SK-N-SH treated with all-trans-retinoic acid at 6 μM for 48 hours (cell line): Measurements from ENCODE around the gene POU6F2.

Experiments
- ARNTL ChIP-seq: fragments of 450-650 bp; formaldehyde crosslinking; IDR thresholded peaks from 2 replicates; pipeline ENCODE4 v1.5.0; 2020; ENCODE audit warnings: low read depth, mild to moderate bottlenecking, moderate library complexity, borderline replicate concordance
- BACH2 ChIP-seq: fragments of 250-450 bp; sonication (Bioruptor Pico); IDR thresholded peaks from 2 replicates; pipeline ENCODE4 v1.9.0; 2021; ENCODE audit warnings: mild to moderate bottlenecking, borderline replicate concordance
- GLIS3 ChIP-seq: fragments of 250-450 bp; sonication (Bioruptor Pico); IDR thresholded peaks from 2 replicates; pipeline ENCODE4 v1.5.0; 2020; ENCODE audit warnings: mild to moderate bottlenecking, moderate library complexity
- ISL1 ChIP-seq: fragments of 250-450 bp; sonication (Bioruptor Pico); IDR thresholded peaks from 2 replicates; pipeline ENCODE4 v2.1.2; 2022; ENCODE audit warnings: mild to moderate bottlenecking, moderate library complexity
- OSR1 ChIP-seq: fragments of 250-450 bp; sonication (Bioruptor Pico); IDR thresholded peaks from 2 replicates; pipeline ENCODE4 v1.8.0; 2022; ENCODE audit warnings: moderate library complexity, mild to moderate bottlenecking, inconsistent platforms
- RARB ChIP-seq: fragments of 250-450 bp; sonication (Bioruptor Pico); IDR thresholded peaks from 2 replicates; pipeline ENCODE4 v1.8.0; 2021; ENCODE audit warnings: mild to moderate bottlenecking, moderate library complexity
- TCF4 ChIP-seq: fragments of 250-450 bp; sonication (Bioruptor Pico); IDR thresholded peaks from 2 replicates; pipeline ENCODE4 v1.8.0; 2021; ENCODE audit warnings: mild to moderate bottlenecking, moderate library complexity, borderline replicate concordance
- TOX ChIP-seq: fragments of 250-450 bp; sonication (Bioruptor Pico); IDR thresholded peaks from 2 replicates; pipeline ENCODE4 v1.8.0; 2021; ENCODE audit warnings: mild to moderate bottlenecking, moderate library complexity, borderline replicate concordance
- ZFP3 ChIP-seq: fragments of 250-450 bp; sonication (Bioruptor Pico); IDR thresholded peaks from 2 replicates; pipeline ENCODE4 v1.5.0; 2020; ENCODE audit warnings: mild to moderate bottlenecking, moderate library complexity
- ZFP30 ChIP-seq: fragments of 450-650 bp; formaldehyde crosslinking; IDR thresholded peaks from 2 replicates; pipeline ENCODE4 v1.5.0; 2022; ENCODE audit warnings: mild to moderate bottlenecking, moderate library complexity
- ZNF565 ChIP-seq: fragments of 450-650 bp; formaldehyde crosslinking; conservative IDR thresholded peaks from 2 replicates; pipeline ENCODE4 v1.5.0; 2020; ENCODE audit warnings: low read depth, mild to moderate bottlenecking, moderate library complexity
- ZNF8 ChIP-seq: fragments of 450-650 bp; formaldehyde crosslinking; IDR thresholded peaks from 2 replicates; pipeline ENCODE4 v1.5.0; 2020; ENCODE audit warnings: mild to moderate bottlenecking, moderate library complexity

DNA sequence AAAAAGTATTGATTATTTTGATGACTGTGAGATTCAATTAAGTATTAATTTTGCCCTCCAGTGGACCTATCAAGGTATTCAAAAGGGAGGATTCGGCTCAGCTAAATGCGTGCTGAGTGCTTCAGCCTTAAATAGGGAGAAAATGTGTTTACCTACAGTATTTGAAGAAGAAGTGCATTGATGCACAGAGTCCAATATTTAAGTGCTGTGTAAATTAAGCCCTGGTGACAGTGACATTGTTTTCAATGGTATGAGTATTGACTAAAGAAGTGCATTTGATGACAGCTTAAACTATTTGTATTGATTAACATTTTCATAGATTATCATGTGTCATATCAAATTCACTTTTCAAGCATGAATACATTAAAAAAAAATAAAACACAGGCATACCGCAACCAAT is 106.6 kb downstream of the POU6F2 start:
- TF ChIP-seq ZNF565 (no peak), ISL1 (CRISPR knock-in tag) (no peak), TCF4 (no peak), TOX (CRISPR knock-in tag) (no peak), ZFP30 (CRISPR knock-in tag) (no peak), OSR1 (CRISPR knock-in tag) (no peak), ARNTL (CRISPR knock-in tag) (no peak), RARB (CRISPR knock-in tag) (no peak), BACH2 (CRISPR knock-in tag) (no peak), GLIS3 (CRISPR knock-in tag) (no peak), ZNF8 (CRISPR knock-in tag) (no peak), ZFP3 (CRISPR knock-in tag) (no peak)
